HG02678 (cell line): ENCODE results near the gene PHC2.
"Not testable (repeated sequence)": the region's sequence is repeated elsewhere in the genome, so short reads cannot be mapped to it uniquely, and the experiment has no call there.

Experiments
- ATAC-seq: cut with Tn5 transposase; IDR thresholded peaks from one replicate; pipeline ENCODE4 v1.9.1; 2021; ENCODE audit warnings: mild to moderate bottlenecking, moderate library complexity; ENCODE audit not compliant: unreplicated experiment

The PHC2 gene

GRCh38 chr1:33319186-33319948 is 111.5 kb downstream of the PHC2 start:
- ATAC-seq: no peak

- ATAC-seq: no peak
These were observed 112.9 kb downstream of the PHC2 start for GRCh38 chr1:33317946-33318345.

- no peak for ATAC-seq
These were observed 113.5 kb downstream of the PHC2 start for GRCh38 chr1:33317354-33317753.

- ATAC-seq: no peak
These were observed 114.3 kb downstream of the PHC2 start for GRCh38 chr1:33316601-33317000.

- ATAC-seq: no peak
These were observed 116.5 kb downstream of the PHC2 start for GRCh38 chr1:33314416-33314815.

- ATAC-seq: no peak
These were observed 118.5 kb downstream of the PHC2 start for GRCh38 chr1:33312413-33312749.

GRCh38 chr1:33311706-33312412 is 119.0 kb downstream of the PHC2 start:
- ATAC-seq: no peak

GRCh38 chr1:33310702-33311101 is 120.2 kb downstream of the PHC2 start:
- ATAC-seq: no peak

GRCh38 chr1:33309351-33309750 is 121.5 kb downstream of the PHC2 start:
- not testable (repeated sequence) for ATAC-seq

- ATAC-seq: no peak
These were observed 123.4 kb downstream of the PHC2 start for GRCh38 chr1:33307494-33307864.

GRCh38 chr1:33306653-33307493 is 124.0 kb downstream of the PHC2 start:
- no peak for ATAC-seq

GRCh38 chr1:33305816-33306652 is 124.9 kb downstream of the PHC2 start:
- no peak for ATAC-seq

- ATAC-seq: no peak
These were observed 125.9 kb downstream of the PHC2 start for GRCh38 chr1:33305016-33305415.

- no peak for ATAC-seq
These were observed 128.6 kb downstream of the PHC2 start for GRCh38 chr1:33302325-33302724.

- no peak for ATAC-seq
These were observed 129.5 kb downstream of the PHC2 start for GRCh38 chr1:33301273-33301984.

- no peak for ATAC-seq
These were observed 130.2 kb downstream of the PHC2 start for GRCh38 chr1:33300673-33301072.

- no peak for ATAC-seq
These were observed 131.3 kb downstream of the PHC2 start for GRCh38 chr1:33299461-33300155.

- no peak for ATAC-seq
These were observed 132.1 kb downstream of the PHC2 start for GRCh38 chr1:33298623-33299277.
